SIG-M5 (cell line): Measurements from ENCODE around the gene RTF1.
"Not testable (repeated sequence)": the region's sequence is repeated elsewhere in the genome, so short reads cannot be mapped to it uniquely, and the experiment has no call there.

Source experiments
- DNase-seq: peaks from one replicate; lab custom pipeline; 2025; lab: John Stamatoyannopoulos, UW

RTF1 gene

DNA sequence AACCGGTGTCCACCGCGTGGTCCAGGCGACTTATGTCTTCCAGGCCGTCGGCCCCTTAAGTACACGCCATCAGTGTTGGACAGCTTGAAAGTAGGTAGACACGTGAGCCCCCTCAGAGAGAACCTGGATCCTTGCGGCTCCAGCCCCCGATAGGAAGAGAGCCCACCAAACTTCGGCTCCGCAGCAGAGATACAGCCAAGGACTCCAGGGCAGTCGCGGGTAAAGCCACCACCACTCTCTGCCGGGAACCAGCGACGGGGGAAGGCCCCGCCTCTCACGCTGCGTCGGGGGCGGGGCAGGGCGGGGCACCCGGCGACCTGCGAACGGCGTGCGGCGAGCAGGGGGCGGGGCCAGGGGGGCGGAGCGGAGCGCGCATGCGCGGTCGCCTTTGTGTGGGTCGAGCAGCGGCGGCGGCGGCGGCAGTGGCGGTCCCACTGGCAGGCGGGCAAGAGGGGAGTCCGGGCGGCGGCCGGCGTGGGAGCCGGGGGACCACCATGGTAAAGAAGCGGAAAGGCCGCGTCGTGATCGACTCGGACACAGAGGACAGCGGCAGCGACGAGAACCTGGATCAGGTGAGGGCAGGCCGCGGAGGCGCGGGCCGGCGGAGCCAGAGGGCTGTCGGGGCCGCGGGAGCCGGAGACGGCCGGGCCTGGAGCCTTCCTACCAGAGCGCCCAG, at the start of gene RTF1:
Gene RTF1, plus strand, starts transcription at position 354 of the 676 bp plus-strand sequence. Its CDS starts 21 bp downstream, at position 375.
- DNase-seq = peak; percentile 13

DNA sequence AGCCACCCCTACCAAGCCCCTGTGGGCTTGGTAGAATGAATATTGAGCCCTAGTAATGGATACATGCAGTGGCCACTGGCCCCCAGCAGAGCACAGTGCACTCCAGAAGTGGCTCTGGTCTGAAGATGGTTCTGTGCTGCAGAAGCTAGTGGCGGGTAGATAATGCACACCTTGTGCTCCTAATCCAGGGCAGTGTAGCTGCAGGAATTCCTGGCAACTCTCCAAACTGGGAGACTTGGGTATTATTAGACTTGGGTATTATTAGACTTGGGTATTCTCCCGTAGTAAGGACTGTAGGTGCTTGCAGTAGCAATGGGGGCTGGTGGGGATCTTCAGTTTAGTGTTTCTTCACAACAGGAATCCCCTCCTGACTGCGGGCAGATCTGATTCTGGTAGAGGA, 49.5 kb upstream of the RTF1 start:
- DNase-seq = no peak

DNA sequence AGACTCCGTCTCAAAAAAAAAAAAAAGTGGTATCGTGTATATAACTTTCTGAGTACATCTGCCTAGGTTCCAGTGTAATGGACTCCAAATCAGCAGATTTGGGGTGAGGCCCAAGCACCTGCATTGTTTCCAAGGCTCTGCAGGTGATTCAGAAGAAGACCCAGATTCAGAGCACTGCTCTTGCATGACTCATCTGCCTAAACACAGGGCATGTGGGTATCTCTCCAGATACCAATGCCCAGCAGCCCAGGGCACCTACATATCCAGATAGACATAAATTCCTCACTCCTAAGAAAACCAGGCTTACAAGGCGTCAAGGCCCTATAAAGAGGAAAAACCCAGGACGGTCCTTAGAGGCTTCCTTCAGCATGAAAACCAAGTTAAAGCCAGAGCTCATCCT, 38.9 kb upstream of the RTF1 start:
- no peak for DNase-seq

DNA sequence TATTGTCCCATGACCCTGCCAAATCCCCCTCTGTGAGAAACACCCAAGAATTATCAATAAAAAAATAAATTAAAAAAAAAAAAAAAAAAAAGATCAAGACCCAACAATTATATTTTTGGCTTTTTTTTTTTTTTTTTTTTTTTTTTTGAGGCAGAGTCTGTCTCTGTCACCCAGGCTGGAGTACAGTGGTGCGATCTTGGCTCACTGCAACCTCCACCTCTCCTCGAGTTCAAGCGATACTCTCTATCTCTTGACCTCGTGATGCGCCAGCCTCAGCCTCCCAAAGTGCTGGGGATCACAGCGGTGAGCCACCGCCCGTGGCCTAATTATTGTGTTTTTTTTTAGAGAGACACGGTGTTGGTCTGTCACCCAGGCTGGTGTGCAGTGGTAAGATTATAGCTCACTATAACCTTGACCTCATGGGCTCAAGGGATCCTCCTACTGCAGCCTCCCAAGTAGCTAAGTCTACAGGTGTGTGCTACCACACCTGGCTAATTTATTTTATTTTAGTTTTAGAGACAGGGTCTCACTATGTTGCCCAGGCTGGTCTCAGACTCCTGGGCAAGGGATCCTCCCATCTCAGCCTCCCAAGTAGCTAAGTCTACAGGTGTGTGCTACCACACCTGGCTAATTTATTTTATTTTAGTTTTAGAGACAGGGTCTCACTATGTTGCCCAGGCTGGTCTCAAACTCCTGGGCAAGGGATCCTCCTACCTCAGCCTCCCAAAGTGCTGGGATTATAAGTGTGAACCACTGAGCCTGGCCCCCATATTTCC, 32.7 kb upstream of the RTF1 start:
- not testable (repeated sequence) for DNase-seq

DNA sequence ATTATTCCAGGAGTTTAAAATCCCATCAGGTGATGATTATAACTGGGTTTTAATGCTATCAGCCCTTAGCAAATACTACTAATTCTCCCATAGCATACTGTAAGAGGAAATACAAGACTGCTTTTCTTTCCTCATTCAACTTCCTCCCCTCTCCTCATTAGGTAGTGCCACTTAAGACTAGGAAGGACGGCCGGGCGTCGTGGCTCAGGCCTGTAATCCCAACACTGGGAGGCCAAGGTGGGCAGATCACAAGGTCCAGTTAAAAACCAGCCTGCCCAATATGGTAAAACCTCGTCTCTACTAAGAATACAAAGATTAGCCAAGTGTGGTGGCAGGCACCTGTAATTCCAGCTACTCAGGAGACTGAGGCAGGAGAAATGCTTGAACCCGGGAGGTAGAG, 29.2 kb upstream of the RTF1 start:
- DNase-seq = no peak

DNA sequence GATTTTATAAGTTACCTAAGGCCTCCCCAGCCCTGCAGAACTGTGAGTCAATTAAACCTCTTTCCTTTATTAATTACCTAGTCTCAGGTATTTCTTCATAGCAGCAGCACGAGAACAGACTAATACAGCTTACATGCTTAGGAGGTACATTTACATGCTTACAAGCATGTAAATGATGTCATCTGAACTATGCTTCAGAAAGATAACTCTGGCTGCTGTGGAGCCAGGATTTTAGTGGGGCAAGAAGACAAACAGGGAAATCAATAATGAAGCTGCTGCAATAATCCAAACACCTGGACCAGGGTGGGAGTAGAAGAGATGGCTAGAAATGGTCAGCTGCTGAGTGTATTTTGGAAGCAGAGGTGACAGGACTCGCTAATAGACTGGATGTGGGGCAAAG, 24.2 kb upstream of the RTF1 start:
- DNase-seq = no peak

DNA sequence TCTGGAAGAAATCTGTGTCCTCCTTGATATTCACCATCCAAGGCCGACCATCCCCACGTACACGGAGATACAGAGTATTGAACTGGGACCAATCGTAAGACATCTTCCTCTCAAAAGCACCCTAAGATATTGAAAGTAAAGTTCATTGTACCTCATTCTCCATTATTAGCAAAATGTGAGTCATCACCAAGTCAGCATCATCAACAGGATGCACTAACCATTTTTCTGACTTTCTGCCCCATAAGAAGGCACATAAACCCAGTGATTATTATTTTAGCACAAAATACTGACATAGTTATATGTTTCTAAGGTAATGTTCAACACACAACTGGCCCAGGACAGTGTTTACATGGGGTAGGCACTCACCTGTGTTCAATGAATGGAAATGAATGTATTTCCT, 22.0 kb upstream of the RTF1 start:
- DNase-seq = no peak

DNA sequence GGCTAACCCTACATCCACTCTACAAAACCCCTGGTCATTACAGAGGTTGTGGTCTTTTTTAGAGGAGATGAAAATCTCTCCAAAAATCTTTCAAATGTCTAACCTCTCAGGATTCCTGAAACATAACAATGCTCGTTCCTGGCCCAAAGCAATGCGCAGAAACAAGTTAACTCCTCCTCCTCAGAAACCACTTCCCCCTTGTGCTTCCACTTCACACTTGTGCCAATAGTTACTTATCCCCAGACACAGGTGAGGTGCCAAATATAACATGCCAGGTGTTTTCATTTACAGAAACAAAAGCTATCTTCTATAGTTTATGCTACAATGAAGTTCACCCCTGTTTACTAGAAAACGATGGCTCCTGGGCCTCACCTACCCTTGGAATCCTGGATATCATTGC, 20.8 kb upstream of the RTF1 start:
- DNase-seq = no peak

DNA sequence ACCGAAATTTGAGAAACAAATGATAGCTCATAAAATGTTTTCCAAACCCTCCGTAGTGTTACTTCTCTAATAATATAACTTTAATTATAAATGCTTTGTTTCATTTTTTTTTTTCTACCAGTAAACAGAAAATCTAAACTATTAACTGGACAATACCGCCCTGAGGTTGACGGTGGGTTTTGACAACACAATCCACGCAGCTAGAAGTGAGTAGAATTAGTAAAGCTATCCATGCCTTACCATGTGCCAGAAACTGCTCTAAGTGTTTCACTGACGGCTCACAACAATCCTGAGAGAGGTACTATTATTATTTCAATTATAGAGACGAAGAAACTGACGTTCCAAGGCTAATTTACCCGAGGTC, 15.0 kb upstream of the RTF1 start:
- no peak for DNase-seq

DNA sequence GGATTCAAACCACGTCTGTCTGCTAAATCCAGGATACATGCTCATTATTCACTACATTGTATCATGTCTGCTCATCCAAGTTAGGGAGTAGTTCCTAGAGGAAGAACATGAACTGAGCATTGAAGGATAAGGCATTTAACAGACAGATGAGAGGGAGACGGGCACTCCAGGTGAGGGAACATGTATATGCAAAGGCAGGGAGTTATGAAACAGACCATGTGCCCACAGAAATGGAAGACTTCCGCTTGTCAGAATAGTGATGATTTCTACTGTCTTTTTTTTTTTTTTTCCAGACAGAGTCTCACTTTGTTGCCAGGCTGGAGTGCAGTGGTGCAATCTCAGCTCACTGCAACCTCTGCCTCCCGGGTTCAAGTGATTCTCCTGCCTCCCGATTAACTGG, 9.6 kb upstream of the RTF1 start:
- DNase-seq = no peak

DNA sequence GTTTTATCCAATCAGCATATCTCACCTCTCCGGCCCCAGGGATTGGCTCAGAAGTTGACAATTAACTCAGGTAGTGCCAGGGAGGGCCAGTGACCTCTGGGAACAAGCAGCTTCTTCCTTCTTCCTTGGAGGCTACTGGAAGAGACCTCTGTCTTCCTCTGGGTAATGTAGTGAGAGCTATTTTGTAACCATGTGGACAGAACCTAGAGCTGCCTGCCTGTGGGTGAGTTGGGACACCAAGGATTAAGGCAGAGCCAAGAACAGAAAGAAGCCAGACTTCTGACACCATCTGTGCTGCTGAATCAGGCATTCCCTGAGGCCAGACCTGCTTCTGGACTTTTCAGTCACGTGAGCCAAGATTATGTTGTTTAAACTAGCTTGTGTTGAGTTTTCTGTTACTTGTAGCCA, 8.7 kb upstream of the RTF1 start:
- DNase-seq = no peak

DNA sequence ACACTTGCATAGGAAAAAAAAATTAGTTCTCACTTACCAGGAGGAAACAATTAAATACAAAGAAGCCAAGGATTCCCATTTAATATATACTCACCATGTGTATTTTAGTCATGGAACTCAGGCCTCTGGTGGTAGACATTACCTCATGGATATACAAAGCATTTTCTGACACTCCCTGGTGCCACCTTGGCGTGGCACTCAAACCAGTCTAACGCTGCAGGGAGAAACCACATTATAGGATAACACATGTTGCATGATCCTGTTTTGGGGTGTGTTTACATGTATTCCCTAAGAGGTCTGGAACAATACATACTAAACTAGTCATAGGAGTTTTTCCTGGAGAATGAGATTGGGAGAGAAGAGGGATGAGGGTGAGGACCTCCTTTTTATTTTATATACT, 5.9 kb upstream of the RTF1 start:
- no peak for DNase-seq

DNA sequence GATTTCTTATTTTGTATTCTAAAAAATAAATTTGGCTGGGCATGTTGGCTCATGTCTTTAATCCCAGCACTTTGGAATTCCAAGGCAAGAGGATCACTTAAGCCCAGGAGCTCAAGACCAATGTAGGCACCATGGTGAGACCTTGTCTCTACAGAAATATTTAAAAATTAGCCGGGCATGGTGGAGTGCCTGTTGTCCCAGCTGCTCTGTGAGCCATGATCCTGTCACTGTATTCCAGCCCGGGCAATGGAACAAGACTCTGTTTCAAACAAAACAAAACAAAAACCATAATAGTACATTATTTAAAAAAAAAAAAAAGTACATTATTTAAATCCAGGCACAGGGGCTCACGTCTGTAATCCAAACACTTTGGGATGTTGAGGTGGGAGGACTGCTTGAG, 5.5 kb upstream of the RTF1 start:
- DNase-seq = no peak

DNA sequence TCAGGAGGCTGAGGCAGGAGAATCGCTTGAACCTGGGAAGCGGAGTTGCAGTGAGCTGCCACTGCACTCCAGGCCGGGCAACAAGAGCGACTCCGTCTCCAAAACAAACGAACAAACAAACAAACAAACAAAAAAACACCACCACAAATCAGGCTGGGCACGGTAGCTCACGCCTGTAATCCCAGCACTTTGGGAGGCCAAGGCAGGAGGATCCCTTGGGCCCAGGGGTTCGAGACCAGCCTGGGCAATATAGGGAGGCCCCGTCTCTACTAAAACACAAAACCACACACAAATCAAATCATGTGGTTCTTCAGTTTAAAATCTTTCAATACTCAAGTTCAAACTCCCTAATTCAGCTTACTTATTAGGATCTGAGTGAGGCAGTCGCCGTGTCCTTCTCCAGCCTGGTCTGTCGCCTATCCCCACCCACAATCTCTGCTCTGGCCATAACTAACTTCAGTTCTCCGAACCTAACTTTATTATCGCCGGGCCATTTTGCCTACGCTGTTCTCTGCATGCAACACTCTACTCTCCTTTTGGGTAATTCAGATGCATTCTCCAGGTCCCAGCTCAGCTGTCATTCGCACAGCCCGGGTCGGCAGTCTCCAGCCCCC, 660 bp upstream of the RTF1 start:
- no peak for DNase-seq

DNA sequence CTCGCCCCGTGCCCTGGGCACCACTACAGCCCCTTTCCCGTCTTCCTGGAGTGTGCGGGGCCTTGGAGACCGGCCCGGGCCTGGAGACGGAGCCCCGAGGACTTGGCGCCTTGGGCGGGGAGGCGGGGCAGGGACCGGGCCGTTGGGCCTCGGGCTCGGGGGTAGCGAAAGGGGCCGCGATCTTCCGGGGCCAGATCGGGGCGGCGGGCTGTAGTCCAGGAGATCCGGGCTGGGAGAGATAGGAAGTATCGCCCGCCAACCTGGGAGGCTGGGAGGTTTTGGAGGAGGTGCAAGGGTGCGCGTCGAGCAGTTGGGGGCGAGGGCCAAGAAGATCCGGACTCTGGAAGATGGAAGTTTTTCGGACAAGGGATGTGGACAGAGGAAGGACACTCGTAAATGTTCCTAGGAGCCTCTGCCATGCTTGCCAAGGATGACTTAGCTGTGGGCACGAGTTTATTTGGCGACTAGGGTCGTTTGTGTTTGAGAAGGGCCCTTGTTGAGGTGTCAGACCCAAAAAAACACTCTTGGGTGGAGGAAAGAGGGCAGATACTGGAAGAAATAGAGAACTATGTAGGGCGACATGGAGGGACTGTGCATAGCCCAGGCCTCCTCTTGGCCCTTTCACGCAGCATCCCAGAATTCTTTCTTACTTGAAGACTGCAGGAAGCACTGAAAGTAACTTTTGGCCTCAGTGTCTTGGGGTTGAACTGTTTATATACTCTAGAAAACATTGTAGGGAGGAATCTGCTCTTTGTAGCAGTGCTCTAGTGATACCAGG, 712 bp downstream of the RTF1 start:
- no peak for DNase-seq

DNA sequence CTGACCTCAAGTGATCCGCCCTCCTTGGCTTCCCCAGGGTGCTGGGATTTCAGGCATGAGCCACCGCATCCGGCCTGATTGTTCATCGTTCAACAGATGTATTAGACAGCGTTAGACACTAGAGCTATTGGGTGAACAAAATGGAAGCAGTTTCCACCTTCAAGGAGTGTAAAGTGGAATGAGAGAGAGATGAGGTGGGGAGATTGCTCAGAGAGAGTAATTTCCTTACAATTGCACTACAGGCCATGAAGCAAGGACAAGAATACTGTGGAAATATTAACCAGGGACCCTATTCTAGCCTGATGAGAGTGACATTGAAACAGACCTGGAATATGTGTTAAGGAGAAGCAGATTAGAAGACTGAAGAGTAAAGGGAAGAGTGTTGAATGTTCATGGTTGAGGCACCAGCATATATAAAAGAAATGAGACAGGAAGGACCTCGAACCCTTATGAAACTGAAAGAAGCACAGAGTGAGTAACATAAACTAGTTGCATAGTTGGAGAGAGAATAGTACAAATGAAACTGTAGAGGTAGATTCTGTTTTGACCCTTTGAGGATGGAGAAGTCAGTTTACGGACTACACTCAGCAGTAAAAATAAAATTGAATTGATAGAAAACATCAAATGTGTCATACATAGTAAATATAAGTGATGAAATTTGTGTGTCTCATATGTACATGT, 7.2 kb downstream of the RTF1 start:
- DNase-seq = no peak

DNA sequence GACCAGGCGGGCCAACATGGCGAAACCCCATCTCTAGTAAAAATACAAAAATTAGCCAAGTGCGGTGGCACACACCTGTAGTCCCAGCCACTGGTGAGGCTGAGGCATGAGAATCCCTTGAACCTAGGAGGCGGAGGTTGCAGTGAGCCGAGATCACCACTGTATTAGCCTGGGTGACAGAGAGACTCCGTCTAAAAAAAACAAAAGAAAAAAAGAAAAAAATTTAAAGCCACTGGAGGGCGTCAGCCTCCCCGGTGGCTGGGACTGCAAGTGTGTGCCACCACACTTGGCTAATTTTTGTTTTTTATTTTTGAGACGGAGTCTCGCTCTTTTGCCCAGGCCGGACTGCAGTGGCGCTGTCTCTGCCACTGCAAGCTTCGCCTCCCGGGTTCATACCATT, 7.9 kb downstream of the RTF1 start:
- DNase-seq = no peak

DNA sequence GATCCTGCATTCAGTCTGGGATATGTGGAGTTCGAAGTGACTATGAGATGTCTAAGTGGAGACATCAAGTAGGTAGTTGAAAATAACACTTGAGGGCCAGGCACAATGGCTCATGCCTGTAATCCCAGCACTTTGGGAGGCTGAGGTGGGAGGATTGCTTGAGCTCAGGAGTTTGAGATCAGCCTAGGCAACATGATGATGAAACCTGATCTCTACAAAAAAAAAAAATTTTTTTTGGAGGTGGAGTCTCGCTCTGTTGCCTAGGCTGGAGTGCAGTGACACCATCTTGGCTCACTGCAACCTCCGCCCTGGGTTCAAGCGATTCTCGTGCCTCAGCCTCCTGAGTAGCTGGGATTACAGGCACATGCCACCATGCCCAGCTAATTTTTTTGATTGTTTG, 9.0 kb downstream of the RTF1 start:
- not testable (repeated sequence) for DNase-seq

DNA sequence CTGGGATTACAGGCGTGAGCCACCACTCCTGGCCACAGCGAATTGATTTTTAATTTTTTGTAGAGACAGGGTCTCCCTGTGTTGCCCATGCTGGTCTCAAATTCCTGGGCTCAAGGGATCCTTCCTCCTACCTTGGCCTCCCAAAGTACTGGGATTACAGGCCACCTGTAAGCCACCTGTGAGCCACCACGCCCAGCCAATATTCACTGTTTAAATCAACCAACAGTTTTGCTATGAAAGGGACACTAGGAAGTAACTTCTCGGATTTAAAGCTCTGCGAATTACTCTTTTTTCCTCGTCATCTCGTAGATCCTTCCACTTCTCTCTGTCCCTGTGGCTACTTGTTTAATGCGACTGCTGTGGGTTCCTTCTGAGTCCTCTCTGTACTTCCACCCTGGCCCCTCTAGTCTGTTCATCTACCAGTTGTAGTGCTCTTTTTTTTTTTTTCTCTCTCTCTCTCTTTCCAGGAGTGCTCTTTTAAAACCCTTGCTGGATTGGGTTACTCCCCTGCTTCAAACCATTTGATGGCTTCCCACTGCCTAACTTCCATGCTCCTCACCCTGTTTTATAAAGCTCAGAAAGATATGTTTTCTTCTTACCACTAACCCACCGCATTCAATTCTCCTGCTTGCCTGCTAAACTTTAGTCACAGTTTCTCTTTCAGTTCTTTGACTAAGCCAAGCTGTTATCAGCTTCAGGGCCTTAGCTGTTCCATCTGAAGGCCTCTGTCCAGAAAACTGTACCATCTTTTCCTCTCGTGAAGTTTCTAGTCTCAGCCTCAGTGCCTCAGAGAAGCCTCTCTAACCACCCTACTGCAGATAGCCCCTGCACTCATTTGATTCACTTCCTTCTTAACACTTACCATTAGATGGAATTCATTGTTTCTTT, 12.4 kb downstream of the RTF1 start:
- no peak for DNase-seq

DNA sequence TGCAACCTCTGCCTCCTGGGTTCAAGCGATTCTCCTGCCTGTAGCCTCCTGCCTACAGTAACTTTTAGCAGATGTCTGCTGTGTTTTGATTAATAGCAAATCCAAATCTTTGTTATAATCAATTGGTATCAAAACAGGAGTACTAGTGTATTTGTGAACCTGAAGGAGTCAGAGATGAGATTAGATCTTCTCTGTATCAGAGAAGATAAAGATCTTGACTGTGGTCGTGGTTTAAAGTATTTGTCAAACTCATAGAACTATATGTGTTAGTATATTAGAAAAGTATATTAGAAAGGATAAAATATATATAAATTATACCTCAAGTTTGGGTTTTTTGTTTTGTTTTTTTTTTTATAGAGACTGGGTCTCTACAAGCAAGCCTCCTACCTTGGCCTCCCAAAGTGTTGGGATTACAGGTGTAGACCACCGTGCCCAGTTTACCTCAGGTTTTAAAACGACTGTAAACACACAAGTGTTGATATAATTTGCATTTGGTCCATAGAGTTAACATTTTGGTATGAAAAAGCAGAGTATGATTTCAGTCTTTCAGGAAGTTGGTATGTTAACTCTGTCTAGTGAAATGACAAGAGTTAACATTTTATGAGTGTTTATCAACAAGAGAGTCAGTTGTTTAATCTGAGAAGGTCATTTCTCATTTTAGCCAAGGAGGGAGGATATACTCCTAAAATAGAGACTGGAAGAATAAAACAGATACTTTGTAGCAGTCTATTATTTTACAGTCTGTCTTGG, 18.3 kb downstream of the RTF1 start:
- no peak for DNase-seq
